Activated effector memory CD4-positive, alpha-beta T cell treated with Interleukin-2 at 50 U/mL for 16 hours (primary cell): ENCODE data around the gene C3orf70.

Experiments
- DNase-seq: peaks from one replicate; pipeline ENCODE4 v3.0.0-alpha.2; 2020

The C3orf70 gene

GRCh38 chr3:185084402-185084801 is 68.5 kb downstream of the C3orf70 start:
- no peak for DNase-seq

- DNase-seq, result no peak
Observed at GRCh38 chr3:185082829-185083228, 70.0 kb downstream of the C3orf70 start.

GRCh38 chr3:185082149-185082548 is 70.7 kb downstream of the C3orf70 start:
- DNase-seq, result no peak

GRCh38 chr3:185081521-185081920 is 71.3 kb downstream of the C3orf70 start:
- no peak for DNase-seq

GRCh38 chr3:185079625-185080024 is 73.2 kb downstream of the C3orf70 start:
- no peak for DNase-seq

GRCh38 chr3:185076219-185076618 is 76.6 kb downstream of the C3orf70 start:
- DNase-seq, result no peak

GRCh38 chr3:185075547-185075946 is 77.3 kb downstream of the C3orf70 start:
- no peak for DNase-seq

- DNase-seq, result no peak
Observed at GRCh38 chr3:185071287-185071800, 81.5 kb downstream of the C3orf70 start.

- no peak for DNase-seq
Observed at GRCh38 chr3:185070491-185071286, 82.2 kb downstream of the C3orf70 start.

- no peak for DNase-seq
Observed at GRCh38 chr3:185069037-185070030, 83.5 kb downstream of the C3orf70 start.

- DNase-seq, result no peak
Observed at GRCh38 chr3:185067173-185067572, 85.7 kb downstream of the C3orf70 start.

- no peak for DNase-seq
Observed at GRCh38 chr3:185066251-185066650, 86.6 kb downstream of the C3orf70 start.

- no peak for DNase-seq
Observed at GRCh38 chr3:185065059-185065458, 87.8 kb downstream of the C3orf70 start.

GRCh38 chr3:185063431-185063830 is 89.4 kb downstream of the C3orf70 start:
- no peak for DNase-seq

GRCh38 chr3:185062191-185062590 is 90.7 kb downstream of the C3orf70 start:
- DNase-seq, result no peak

- no peak for DNase-seq
Observed at GRCh38 chr3:185060655-185061054, 92.2 kb downstream of the C3orf70 start.

- DNase-seq, result no peak
Observed at GRCh38 chr3:185059766-185060165, 93.1 kb downstream of the C3orf70 start.

GRCh38 chr3:185058796-185059195 is 94.1 kb downstream of the C3orf70 start:
- no peak for DNase-seq

GRCh38 chr3:185057829-185058228 is 95.0 kb downstream of the C3orf70 start:
- no peak for DNase-seq

GRCh38 chr3:185056908-185057307 is 96.0 kb downstream of the C3orf70 start:
- no peak for DNase-seq

GRCh38 chr3:185052631-185053030 is 100.2 kb downstream of the C3orf70 start:
- no peak for DNase-seq

- no peak for DNase-seq
Observed at GRCh38 chr3:185051801-185052200, 101.1 kb downstream of the C3orf70 start.

- no peak for DNase-seq
Observed at GRCh38 chr3:185049710-185050109, 103.2 kb downstream of the C3orf70 start.

- no peak for DNase-seq
Observed at GRCh38 chr3:185046603-185047002, 106.3 kb downstream of the C3orf70 start.
